Activated CD4-positive, alpha-beta T cell treated with anti-CD3 and anti-CD28 coated beads, Interleukin-2, amount 50 U/mL, for 16 hours (primary cell): ENCODE measurements around the gene PCSK6.
"Not testable (repeated sequence)": the region's sequence is repeated elsewhere in the genome, so short reads cannot be mapped to it uniquely, and the experiment has no call there.

Experiments
- DNase-seq: peaks from one replicate; pipeline ENCODE4 v3.0.0-alpha.2; 2020

The PCSK6 gene

DNA sequence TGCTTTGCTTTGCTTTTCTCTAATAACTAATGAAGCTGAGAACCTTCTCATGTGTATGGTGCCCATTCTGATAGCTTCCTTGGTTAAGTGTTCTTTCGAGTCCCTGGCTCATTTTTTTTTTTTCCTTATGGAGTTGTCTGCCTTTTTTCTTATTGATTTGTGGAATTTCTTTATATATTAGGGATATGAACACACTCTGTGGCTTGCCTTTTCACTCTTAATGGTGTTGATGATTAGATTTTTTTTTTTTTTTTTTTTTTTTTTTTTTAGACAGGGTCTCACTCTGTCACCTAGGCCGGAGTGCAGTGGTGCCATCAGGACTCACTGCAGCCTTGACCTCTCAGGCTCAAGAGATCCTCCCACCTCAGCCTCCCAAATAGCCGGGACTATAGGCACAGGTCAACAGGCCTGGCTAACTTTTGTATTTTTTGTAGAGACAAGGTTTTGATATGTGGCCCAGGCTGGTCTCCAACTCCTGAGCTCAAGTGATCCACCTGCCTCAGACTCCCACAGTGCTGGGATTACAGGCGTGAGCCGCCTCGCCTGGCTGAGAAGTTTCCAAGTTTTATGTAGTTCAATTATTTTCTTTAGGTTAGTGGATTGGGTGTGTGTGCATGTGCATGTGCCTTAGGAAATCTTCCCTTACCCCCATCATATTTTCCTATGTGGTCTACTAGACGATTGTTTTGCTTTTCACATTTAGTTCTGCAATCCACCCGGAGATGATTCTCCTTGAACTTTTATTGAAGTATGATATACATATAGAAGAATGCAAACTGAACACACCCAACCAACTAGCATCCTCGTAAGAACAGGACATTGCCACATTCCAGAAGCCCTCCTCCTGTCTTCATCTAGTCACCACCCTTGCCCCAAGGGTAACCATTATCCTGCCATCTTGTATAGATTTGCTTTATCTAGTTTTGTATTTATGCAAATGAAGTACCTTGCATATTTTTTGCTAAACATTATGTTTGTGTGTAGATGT lies 192.8 kb downstream of the PCSK6 start:
- DNase-seq = no peak

DNA sequence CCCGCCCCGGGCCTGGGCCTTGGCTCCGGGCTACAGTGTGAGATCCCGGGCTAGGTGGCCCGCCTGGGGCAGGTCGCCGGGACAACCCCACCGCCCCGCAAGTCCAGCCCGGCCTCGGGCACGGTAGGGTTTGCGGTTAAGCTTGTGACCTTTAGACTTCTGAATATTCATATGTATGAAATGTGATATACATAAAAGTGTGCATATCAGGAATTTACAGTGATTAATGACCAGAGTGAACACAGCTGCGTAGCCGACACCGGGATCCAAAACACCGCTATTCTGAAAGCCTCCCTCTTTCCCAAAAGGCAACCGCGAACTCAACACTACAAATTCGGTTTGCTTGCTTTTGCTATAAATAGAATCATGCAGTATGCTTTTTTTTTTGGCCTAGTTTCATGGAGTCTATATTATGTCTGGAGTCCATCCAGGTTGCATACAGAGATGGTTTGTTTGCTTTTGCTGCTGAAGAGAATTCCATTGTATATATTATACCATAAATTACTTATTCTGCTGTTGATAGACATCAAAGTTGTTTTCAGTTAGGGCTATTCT lies 193.8 kb downstream of the PCSK6 start:
- DNase-seq = no peak

DNA sequence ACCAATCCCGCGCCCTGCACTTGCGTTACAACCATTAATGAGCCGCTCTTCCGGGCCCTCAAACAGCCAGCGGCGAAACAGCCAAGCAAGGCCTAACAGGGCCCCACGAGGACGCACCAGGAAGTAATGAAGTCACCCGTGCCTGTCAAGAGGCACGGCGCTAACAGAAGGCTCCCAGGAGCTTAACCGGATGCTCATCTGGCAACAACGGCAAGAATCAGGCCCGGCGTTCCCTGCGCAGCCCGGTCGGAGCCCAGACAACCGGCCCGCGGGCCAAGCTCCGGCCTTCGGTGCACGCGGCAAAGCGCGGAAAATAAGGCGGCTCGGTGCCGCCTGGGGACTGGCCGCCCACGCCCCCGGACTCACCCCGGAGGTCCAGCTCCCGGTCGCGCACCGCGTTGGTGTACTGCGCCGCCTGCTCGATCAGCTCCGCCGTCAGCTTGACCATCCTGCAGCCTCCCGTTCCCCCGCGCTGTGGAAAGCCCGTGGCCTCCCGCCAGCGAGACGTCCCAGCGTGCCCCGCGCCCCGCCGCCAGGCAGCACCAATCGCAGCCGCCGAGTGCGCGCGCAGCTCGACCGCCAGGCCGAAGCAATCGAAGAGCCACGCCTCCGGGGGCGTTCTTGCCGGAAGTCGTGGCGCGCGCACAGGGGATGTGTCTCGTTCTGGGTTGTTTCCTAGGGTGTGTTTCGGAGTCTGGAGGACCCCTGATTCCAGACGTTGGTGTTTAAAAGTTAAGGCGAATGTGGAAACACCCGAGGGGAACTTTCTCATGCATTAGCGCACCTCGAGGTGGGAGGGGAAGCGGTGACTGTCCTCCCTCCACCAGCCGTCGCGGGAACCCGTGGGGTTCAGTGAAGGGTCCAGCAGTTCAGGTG lies 194.5 kb downstream of the PCSK6 start, which contains the start of gene SNRPA1:
SNRPA1 (minus strand) TSS at position 518 of the 876 bp plus-strand sequence; CDS start at position 448, 70 bp downstream.
- peak; percentile 97 for DNase-seq

DNA sequence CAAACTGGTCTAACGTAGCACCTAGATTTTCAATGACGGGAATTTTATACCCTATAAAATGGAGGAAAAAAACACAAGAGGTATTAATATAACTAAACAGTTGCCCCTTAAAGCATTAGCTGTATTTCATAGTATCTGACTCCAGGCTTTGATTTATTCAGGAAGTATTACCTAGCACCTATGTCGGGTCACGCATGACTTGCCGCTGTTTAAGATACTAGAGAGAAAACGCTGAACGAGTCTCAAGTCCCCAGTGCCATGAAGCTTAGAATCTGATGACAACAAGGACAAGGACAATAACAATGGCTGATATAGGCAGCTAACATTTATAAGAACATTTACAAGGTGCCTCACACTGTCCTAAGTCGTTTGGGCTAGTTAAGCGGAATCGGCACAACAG lies 196.4 kb downstream of the PCSK6 start:
- no peak for DNase-seq

DNA sequence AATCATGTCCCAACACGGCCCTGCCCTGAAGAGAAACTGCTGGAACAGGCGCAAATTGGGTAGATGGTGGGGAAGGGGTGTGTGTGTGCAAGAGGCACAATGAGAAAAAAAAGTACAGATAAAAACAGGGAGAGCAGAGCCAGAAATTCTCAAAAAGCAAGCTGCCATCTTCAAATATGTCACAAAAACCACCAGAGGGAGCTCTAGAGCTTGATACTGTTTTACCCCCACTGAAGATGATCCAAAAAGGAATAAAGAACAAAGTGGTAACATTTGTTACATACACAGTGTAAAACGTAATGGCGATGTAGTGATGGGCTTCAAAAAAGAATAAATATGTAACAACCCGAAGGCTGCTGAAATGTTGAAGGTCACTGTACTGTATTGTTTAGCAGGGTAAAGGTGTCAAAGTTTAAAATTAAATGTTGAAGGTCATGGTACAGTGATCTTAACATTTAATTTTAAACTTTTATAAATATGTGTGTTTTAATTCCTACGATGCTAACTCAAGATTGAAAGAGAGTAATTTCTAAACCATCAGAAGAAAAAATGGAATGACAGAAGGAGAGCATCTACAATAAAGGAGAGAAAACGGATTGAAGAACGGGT lies 200.5 kb downstream of the PCSK6 start:
- peak; percentile 63 for DNase-seq

DNA sequence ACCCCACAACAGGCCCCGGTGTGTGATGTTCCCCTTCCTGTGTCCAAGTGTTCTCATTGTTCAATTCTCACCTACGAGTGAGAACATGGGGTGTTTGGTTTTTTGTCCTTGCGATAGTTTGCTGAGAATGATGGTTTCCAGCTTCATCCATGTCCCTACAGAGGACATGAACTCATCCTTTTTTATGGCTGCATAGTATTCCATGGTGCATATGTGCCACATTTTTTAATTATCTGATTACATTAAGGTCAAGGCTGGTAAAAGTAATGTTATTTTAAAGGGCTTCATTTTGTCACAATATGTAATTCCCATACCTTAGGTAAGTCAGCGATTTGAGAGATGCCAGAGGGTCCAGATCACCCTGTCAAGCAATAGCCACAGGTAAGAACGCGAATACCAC lies 202.2 kb downstream of the PCSK6 start:
- not testable (repeated sequence) for DNase-seq

DNA sequence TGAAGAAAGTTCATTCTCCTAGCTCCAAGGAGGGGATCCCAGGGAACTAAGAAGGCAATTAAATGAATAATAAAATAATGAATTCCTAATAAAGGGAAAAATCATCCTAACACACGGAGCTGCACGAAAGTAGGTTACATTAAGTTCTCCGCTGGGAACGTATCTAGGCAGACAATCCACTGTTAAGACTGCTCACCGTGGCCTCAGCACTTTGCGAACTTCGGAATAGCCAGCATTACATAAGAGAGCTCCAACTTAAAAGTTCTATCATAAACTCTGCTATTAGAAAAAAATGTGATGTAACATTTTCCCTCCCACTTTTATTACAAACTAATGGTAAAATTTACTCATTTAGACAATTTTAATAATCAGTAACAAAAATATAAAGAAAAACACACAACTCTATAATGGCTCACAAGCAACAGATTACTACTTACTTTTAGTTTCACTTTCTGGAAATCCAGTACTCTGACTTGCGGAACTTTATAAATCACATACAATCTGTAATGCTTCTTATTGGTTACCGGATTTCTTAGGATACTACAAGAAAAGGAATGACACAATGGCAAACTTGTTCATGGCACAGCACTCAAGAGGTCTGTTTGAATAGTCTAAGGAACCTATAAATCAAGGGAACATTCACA lies 202.9 kb downstream of the PCSK6 start:
- DNase-seq = no peak

DNA sequence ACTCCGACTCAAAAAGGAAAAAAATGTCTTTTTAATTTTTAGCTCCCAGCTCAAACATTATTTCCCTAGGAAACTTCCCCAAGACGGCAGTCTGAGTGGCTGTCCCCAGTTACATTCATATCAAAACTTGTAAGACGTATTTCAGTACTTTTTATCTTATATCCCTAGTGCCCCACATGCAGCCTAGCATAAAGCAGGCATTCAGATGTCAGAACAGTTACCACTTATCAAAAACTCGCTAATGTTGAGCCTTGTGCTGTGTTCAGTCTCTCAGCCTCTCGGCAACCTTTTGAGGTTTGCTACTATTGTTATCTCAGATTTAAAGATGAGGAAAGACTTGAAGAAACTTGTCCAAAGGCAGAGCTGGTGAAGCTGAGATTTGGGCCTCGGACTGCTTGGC lies 205.6 kb downstream of the PCSK6 start:
- DNase-seq = no peak

DNA sequence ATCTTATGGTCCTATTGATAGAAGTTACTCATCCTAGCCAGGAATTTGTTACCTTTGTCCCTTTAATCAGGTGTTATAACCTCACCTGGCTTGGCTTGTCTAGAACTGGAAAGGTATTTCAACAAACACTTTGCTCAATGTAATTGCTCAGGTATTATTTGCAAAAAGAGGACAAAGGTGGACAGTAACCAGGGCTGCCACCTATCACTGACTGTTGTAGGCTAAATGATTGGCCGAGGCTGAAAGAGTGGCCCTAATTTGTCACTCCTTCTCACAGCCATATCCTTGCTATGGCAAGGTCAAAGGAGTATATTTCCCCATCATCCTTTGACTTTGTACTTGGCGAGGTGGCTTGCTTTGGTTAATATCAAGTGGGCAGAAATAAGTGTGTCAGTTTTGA lies 209.5 kb downstream of the PCSK6 start:
- no peak for DNase-seq

DNA sequence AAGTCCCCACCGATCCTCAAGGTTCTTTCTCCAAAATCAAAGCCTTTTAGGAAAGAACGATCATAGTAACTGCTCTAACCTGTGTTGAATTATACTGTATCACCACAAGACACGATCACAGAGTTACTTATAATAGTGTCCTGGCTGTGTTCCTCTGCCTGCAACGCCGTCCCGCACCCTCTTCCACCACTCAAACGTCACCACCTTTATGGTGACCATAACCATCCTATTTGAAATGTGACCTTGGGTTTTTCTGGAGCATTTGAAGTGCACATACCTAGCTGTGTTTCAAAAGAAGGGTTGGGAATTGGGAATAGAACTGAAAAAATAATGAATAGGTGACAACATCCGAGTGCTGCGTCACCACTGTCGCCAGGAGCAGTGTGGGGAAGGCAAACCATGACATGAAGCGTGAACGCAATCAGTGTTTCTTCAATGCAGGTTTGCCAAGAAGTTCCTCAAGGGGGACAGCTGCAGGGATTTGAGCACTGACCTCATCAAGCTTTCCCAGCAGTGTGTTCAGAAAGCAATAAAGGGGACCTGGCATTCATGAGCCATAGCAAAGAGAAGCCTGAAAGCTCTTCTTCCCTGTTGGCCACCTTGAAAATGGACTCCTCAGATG lies 211.5 kb downstream of the PCSK6 start:
- DNase-seq = no peak

DNA sequence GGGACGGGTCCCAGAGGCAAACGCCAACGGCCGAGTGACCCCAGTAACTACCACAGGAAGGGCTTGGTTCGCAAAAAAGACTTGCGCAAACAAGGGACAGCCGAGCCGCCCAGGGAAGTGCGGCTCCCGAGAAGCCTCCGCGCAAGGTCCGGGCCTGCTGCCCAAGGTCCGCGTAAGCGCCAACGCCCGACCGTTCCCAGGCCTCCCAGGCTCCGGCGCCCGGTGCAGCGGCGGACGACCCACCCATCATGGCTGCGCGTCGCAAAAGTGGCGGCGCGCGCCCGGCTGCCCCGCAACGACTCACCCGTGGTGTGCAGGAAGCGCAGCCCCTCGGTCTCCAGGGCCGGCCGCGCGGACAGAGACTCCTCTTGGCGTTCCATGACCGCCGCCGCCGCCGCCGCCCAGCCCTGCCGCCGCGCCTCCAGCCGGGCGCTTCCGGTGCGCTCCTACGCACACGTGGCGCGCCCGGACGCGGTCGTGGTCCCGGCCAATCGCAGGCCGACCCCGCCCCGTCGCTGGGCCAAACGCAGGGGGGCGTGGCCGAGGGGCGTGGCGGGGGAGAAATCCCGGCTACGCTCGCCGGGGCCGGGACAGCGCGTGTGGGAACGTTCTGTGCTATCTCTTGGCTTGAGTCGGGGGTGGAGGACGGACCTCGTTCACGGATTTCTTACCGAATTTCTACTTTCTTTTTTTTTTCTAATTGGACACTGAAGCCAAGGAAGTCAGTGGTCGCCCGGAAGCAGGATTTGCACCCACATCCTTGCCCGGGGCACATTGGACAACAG lies 212.3 kb downstream of the PCSK6 start, which contains the start of gene SELENOS:
SELENOS (minus strand) TSS at position 448 of the 785 bp plus-strand sequence; CDS start at position 380, 68 bp downstream.
- DNase-seq = peak; percentile 86

DNA sequence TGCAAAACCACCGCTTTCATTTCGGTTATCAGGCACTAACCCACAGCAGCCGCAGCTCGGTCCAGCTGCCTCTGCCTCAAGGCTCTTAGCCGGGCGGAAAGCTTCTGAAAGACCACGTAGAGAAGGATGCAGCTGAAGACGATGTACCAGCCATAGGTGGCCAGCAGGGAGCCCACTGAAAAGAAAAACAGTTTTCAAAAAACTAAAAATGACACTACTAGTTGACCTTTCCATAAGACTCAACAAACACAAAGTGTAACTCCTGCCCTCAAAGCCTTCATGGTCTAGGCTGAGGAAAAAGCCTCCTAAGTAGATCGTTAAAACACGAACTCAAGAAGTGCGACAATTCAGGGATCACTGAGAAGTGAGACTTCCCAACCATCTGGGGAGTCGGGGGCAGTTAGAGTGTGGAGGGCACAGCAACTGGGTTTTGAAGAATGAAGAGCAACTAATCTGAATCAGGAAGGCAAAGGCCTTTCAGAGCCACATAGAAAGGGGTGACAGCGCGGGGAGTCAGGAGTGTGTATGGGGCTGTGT lies 212.9 kb downstream of the PCSK6 start:
- DNase-seq = peak; percentile 44

DNA sequence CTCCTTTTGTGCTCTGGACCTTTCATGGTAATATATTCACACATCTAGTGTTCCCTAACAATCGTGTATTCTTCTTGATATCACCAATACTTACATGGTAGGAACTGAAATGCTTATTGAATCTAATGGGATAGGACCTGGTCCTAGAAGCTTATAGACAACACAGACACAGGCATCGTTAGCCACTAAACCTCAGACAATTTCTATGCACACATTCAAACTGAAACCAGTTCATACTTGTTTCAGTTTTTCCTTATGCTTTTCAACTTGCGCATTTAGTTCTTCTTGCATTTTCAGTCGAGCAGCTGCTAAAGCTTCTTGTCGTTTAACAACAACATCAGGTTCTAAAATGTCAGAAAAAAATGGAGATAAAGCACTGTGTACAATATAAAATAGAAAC lies 214.5 kb downstream of the PCSK6 start:
- peak; percentile 67 for DNase-seq

DNA sequence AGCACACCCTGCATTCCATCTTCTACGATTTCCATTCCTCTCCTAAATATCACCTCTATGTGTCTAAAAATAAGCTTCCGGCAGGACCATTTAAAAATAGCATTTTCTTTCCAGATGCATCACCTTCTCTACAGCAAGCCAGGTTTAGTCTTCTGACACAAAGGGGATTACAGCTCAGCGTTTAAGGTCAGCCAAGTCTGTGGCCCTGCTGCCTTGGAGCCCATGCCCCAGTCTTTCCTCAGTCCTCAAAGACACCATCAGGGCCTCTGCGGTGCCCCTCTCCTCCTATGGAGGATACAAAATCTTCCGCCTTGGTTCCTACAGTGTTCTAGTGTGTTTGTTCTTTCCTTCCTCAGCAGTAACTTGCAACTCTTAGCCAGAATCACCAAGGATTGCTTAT lies 216.0 kb downstream of the PCSK6 start:
- DNase-seq = no peak

DNA sequence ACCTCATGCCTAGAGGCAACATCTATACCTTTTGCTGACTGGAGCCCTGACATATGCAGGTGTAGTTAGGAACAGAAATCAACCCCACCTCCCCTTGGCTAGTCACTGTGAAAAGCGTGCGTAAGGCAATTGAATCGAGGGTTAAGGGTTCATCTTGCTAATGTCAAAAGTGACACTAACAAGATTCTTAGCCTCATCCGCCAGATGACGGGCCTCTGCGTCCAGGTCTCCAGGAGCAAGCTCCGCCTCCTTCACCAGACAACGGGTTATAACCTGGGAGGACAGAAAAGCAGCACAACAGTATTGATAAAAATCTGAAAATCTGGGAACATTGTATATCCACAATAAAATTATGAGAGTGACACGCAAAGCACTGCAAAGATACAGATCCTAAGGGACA lies 216.9 kb downstream of the PCSK6 start:
- DNase-seq = no peak

DNA sequence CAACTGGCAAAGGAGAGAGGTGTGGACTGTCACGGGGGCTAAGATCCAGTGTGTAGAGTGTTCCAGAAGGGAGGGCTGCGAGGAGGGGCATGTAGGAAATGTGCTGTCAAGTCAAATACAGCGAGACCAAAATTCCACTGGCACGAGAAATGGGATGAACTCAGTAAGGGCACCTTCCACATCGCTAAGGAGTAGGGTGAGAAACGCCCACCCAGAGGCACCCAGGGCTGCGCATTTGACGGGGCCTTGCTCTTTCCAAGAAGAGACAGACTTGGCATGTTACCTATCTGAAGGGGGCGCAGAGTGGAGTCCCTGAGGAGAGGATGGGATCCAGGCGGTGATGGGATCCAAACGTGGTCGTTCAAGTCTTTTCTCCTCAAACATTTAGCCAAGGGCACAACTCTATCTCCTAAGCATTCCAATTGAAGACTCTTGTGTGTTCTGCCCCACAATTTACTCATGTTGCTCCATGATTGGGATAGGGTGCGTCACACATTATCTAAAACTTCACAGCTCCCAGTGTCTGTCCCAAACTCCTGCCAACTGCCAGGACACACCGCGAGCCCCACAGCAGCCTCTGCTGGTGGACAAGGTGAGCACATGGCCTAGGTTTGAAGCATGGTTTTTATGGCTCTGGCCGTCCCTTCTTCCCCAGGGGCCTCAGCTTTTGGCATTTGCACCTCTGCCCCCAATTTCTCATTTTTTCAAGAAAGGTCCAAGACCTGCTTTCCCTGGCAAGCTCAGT lies 219.9 kb downstream of the PCSK6 start:
- no peak for DNase-seq

DNA sequence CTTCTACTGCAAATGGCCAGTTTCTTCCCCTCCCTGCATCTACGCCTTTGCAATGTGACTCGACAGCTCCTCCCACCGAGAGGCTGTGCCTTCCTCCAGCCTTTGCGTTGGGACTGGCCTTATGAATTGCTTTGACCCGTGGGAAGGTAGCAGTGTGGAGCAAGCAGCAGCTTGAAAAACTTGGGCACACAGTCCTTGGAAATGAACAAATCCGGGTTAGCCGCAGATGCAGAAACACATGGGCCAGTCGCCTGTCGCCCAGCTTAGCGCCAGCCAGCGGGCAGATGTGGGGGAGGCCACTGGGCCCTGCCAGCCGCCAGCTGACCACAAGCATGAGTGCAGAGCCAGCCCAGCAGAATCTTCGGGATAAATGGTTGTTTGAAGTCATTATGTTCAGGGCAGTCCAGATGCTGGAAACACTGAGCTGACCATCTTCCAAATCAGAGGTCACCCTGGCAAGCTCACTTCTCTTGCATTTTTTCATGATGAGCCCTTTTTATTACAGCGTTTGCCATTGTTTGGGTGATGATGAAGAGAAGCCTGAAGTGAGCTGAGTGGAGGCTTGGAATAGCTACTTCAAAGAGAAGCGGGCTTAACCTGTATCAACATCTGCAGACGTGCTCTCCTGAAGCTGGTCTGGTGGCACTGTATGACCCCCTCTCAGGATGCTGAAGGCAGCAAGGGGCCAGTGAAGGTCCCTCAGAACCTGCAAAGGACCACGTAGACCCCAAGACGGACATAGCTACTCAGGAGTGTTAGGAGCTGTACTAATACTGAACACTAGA lies 222.0 kb downstream of the PCSK6 start:
- DNase-seq = no peak

DNA sequence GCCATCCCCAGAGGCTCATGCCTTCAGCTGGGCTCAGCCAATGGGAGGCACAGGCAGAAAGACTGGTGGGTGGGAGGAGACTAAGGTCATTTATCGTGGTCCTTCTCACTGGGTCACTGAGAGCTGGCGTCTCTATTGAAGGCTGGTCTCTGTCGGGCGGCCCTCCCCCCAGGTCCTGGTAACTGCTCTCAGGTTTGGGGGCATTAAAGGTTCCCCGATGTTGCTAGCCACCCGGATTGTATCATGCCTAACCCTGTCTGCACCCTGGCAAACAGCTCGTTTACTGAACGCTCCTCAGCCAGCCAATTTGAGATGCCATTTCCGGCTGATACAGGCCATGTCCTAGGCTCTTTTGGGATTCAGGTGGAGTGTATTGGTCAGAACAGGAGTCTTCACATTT lies 222.7 kb downstream of the PCSK6 start:
- DNase-seq = no peak

DNA sequence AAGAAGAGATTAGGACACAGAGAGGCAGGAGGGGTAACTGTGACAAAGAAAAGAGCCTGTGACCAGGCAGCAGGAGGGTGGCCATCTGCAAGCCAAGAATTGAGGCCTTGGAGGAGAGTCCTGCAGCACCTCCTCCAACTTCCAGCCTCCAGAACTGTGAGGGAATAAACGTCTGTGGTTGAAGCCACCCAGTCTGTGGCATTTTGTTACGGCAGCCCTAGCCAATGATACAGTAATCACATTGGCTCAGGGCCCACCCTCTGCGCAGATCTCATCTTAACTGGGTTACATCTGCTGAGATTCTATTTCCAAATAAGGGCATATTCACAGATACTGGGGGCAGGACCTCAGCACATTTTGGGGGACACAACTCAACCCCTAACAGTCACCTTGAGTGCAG lies 223.5 kb downstream of the PCSK6 start:
- DNase-seq = no peak
